ENCODE measurements around the gene RBL1. TPM values are rescaled to one million over a fixed set of nuclear protein-coding genes. Genes with fewer than 3 reads are reported as not detected.

RBL1 gene
- polyA plus RNA-seq, 10 donors, result 6.0 to 9.7 (median 8.0) TPM

GRCh38 chr20:36951198-36951978 lies 144.4 kb downstream of the RBL1 start, which contains the start of gene SAMHD1:
Gene SAMHD1 (minus strand): TSS chr20:36951708. CDS start chr20:36951643, 65 bp downstream.
- DNase-seq, result peak; percentile 95 to 97 (median 96)

- peak in 1 of 3 donors; percentile 65 for DNase-seq
Measured at GRCh38 chr20:36950414-36951197, 145.2 kb downstream of the RBL1 start.

Other genes with a start within 250 kb of the RBL1 start
- gene TLDC2, start 219.9 kb downstream of the RBL1 start, polyA plus RNA-seq (ENCODE audit: insufficient read length in 10 of 10), result 1 to 10 TPM in 3 of 10 donors, under 1 TPM in 6, not detected in 1; 0.18 to 1.4 (median 0.71) TPM
- gene SAMHD1, start 144.3 kb downstream of the RBL1 start, polyA plus RNA-seq (ENCODE audit: insufficient read length in 10 of 10), result 10 to 100 TPM; 21.4 to 45.8 (median 29.8) TPM
- gene RPN2, start 83.3 kb upstream of the RBL1 start, polyA plus RNA-seq (ENCODE audit: insufficient read length in 10 of 10), result 100 to 1,000 TPM; 135 to 211 (median 166) TPM
- 1 to 10 TPM; 3.8 to 6.0 (median 4.7) TPM for gene MROH8, start 83.6 kb upstream of the RBL1 start, polyA plus RNA-seq (ENCODE audit: insufficient read length in 10 of 10)
- gene GHRH, start 165.8 kb upstream of the RBL1 start, polyA plus RNA-seq (ENCODE audit: insufficient read length in 10 of 10), result not detected
- gene MANBAL, start 193.7 kb upstream of the RBL1 start, polyA plus RNA-seq (ENCODE audit: insufficient read length in 10 of 10), result 10 to 100 TPM; 30.0 to 44.3 (median 34.7) TPM

Data from muscle of back (tissue), 11 donors.